GM12878 (cell line): ENCODE data around the gene CDC27. TPM values are rescaled to one million over a fixed set of nuclear protein-coding genes. Genes with fewer than 3 reads are reported as not detected.

Source experiments
- ASH2L ChIP-seq: fragments of 300-600, 200-600 bp; sonication (generic); IDR thresholded peaks from 2 replicates; pipeline ENCODE4 v1.6.1; 2017; ENCODE audit warnings: low read depth, mild to moderate bottlenecking, borderline replicate concordance
- CUX1 ChIP-seq: IDR thresholded peaks from 2 replicates; pipeline ENCODE4 v1.6.1; 2012; ENCODE audit warnings: improper control_type of control experiment, low read depth, low read length; ENCODE audit not compliant: insufficient replicate concordance
- IKZF2 ChIP-seq, 2 experiments: fragments of 450-650 bp; IDR thresholded peaks; 2 replicates each; pipeline ENCODE4 v1.6.1; 2017; ENCODE audit warnings: mild to moderate bottlenecking in 2 of 2, moderate library complexity in 2 of 2
- POU2F2 ChIP-seq: IDR thresholded peaks from 3 replicates; pipeline ENCODE4 v1.6.1; 2011; ENCODE audit warnings: low read depth, mild to moderate bottlenecking, low read length, borderline replicate concordance
- polyA plus RNA-seq, 11 experiments: library from polyadenylated mRNA; depleted of rRNA in 4 of 11; unstranded in 6 of 11; stranded (reverse) in 5 of 11; fragments of >200 nt; fragmentation: Nextera tagmentation in 4 of 11; fragmentation: Illumina TruSeq in 1 of 11; extraction: Ambion mirVana in 4 of 11; extraction: Trizol in 1 of 11; gene quantifications; 1 replicate in 1 of 11; 2 replicates in 10 of 11; pipeline versions ENCODE4 v1.2.1 to v1.2.3, GENCODE V29; 2011 to 2016; ENCODE audit warnings: inconsistent platforms in 2 of 11, missing spikeins in 2 of 11, low read depth in 1 of 11
- total RNA-seq, 4 experiments: library from RNA; depleted of rRNA in 3 of 4; stranded (reverse); fragments of >200 nt in 3 of 4; fragmentation: Illumina TruSeq in 1 of 4; extraction: Trizol in 1 of 4; gene quantifications; 2 replicates each; pipeline versions ENCODE4 v1.2.1 to v1.2.3, GENCODE V29; 2013 to 2021

Gene CDC27
- total and polyA plus RNA-seq, 10 of the 15 experiments (the other 5 are each of a cell fraction or from before 2014, with no cell fraction given), result 23.2 to 138 (median 97.8) TPM

GRCh38 chr17:47204722-47205418 lies 15.8 kb upstream of the CDC27 start (continued):
- TF ChIP-seq CUX1, result no peak
- 0 out of 3 replicates have a peak, but pooled peaks have one; percentile 11 for TF ChIP-seq POU2F2
- no peak for TF ChIP-seq IKZF2 (IDR thresholded peaks at IDR 0.05)
- TF ChIP-seq ASH2L, result 0 out of 2 replicates have a peak, but pooled peaks have one; percentile 14
